GM18868 (cell line): Measurements from ENCODE around the gene CLDN5.

Experiments used
- ATAC-seq: cut with Tn5 transposase; IDR thresholded peaks from one replicate; pipeline ENCODE4 v1.9.1; 2021; ENCODE audit warnings: mild to moderate bottlenecking, moderate library complexity; ENCODE audit not compliant: unreplicated experiment

CLDN5 gene

DNA sequence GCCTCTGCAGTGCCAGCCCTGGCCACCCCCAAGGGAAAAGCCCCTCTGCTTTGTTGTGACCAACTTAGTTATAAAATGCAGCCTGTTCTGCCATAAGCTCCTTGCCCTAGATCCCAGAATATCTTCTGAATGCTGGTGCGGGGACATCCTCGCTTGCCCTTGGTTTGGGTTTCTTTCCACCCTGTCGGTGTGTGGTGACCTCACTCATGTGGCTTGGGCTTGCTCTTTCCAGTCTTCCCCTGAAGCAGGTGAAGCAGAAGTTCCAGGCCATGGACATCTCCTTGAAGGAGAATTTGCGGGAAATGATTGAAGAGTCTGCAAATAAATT lies 16.7 kb downstream of the CLDN5 start:
- no peak for ATAC-seq

DNA sequence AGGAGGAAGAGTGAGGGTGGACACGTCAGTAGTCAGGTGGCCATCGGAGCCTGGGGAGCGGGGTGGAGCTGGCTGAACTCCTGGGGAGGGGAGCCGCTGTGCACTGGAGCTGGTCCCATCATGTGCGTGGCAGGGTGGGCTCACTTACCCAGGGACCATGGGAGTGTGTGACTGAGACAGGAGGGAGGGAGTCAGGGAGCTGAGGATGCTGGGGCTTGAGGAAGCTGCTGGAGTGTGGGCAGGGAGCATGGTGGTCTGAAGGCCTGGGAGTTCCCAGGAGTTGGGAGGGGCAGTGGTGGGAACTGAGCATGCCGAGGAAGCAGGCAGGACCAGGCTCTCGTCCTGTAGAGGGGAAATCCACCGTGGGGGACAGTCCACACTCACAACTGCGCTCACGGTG lies 18.0 kb downstream of the CLDN5 start:
- ATAC-seq, result no peak

DNA sequence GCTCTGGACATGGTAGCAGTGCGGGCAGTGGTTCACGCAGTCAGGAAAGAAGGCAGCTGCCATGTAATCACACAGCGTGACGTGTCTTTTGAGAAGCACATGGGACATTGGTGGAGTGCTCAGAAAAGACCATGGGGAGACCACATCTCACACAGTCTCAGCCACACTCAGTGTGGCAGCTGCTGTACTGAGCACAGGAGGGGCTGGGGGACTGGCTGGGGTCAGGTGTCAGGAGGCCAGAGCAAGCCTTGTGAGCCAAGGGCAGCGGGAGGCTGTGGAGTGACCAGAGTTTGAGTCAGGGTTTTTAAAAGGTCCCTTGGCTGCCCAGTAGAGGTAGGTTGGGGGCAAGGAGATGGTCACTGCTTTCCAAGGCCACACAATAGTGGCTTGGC lies 18.5 kb downstream of the CLDN5 start:
- no peak for ATAC-seq

DNA sequence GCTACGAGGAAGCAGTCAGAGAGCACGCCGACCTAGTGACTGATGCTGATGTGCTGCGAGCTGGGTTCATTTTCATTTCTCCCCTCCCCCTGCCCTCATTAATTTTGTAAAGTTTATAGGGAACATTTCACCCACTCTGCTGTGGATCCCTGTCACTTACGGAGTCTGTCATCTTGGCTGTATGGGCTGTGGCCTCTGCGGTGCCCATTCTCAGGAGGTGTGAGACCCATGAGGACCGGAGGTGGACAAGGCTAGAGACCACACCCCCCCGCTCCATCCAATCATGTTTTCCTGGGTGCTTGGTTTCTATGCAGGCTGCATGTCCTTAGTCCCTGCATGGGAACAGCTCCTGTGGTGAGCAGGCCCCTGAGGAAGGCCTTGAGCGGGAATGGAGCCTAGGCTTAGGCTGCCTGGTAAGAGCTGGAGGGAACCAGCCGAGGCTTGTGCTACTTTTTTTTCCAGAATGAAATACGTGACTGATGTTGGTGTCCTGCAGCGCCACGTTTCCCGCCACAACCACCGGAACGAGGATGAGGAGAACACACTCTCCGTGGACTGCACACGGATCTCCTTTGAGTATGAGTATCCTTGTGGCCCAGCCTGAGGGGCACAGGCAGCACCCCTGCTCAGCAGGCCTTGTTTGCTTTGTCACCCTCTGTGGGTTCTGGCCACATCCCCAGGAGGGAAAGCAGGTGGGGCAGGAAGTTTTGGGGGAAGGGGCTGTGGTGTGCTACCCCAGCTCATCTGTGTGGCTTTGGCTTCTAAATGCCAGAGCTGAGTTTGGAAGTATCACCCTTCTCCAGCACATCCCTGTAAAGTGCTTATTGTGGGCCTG lies 19.1 kb downstream of the CLDN5 start:
- ATAC-seq, result no peak

DNA sequence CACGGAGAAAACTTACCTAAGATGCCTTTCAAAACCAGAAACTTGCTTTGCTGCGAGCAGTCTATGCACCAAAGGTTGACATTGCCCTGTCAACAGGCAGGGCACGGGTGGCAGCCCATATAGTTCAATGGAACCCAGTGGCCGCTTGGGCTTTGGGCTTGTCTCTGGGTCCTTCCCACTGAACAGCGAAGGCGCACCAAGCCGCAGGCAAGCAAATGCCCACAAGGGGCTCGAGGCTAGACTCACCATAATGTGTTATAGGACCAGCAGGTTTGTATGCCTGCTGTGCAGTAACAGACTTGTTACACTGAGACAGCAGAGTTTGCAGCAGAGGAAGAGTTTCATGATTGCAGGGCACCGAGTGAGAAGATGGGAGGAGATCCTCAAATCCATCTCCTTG lies 20.3 kb downstream of the CLDN5 start:
- no peak for ATAC-seq

DNA sequence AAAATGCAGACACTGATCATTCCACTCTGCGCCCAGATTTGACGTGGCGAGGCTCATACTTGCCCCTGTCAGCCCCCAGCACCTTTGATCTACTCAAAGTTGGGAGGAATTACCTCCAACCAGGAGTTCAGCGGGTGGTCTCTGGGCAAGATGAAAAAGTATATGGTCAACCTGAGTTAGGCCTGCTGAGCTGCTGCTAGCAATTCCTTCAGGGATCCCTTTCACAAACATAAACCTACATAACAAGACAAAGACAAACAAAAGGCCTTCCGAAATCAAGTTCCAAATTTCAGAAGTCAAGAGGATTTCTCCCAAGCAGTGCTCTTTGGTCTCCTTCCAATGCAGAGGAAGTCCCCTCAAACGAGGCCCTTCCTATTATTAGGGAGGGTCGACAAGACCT lies 20.8 kb downstream of the CLDN5 start:
- no peak for ATAC-seq

DNA sequence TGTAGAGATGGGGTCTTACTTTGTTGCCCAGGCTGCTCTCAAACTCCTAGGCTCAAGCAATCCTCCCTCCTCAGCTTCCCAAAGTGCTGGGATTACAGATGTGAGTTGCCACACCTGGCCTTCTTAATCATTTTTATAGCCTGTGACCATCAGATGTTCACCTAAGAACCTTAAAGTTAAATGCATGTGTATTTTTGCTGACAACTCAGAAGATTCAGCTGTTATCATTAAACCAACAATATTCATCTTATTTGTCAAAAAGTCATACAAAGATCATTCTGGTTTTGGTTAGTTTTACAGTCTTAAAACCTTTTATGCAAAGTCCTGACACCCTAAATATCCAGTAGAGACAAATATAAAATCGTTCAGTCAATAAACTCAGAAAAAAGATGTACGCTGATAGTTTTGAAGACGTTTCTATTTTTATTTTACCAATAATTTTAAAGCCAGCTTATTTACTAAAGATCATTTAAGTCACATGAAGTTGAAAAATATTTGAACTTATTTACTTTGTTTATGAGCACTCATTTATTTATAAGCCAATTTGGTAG lies 22.2 kb downstream of the CLDN5 start:
- ATAC-seq, result no peak

DNA sequence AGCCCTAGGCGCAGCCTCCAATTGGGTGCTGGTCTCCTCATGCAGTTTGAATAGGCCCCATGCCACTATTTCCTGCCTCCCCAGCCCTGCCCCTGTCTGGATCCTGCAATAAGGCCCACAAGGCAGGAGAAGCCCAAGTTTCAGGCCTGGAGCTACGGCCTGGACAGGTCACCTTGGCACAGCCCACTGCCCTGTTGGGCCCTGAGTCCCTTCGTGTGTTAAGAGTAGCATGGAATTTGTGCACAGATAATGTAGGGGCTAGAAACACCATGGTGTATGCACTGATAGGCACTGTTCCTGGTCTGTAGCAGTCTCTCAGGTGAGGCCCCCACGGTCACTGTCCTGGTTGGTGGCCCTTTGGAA lies 24.3 kb downstream of the CLDN5 start:
- no peak for ATAC-seq

DNA sequence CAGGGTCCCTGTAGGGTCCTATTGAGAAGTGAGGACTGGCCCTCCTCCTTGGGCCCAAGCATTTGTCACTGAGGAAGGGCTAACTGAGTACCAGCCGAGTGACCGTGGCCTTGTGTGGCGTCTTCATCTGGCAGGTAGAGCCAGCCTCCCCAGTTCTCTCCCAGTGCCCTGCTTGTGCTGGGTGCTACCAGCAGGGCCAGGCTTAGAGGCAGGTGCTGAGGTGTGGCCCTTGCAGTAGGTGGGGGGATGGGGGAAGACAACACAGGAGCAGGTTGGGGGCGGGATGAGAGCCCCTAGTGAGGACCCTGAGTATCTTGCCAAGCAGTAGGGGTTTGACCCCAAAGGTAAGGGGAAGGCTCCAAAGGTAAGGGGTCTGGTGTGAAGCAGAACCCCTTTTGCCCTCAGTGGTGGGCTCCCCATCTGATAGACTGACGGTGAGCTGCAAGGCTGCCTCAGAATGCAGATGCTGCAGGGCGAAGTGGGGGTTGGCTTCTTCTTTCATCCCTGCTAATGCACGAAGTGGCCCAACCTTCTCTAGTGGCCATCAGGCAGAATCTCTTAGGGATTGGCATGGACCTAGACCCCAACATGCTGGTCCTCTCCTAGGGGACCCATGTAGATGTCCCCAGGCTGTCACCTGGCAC lies 24.9 kb downstream of the CLDN5 start:
- no peak for ATAC-seq

DNA sequence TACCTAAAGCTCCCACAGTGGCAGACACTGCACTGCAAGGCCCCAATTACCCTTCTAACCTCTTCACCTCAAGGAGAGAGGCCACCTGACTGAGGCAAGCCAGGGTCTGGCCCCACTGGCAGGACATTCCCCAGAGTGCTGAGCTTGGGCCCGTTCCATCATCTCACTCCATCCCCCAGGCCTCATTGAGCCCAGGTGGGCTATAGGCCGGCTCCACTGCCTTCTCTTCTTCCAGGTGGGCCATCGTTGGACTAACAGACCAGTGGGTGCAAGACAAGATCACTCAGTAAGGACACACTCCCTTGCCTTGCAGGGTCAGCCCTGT lies 25.4 kb downstream of the CLDN5 start:
- ATAC-seq, result no peak

DNA sequence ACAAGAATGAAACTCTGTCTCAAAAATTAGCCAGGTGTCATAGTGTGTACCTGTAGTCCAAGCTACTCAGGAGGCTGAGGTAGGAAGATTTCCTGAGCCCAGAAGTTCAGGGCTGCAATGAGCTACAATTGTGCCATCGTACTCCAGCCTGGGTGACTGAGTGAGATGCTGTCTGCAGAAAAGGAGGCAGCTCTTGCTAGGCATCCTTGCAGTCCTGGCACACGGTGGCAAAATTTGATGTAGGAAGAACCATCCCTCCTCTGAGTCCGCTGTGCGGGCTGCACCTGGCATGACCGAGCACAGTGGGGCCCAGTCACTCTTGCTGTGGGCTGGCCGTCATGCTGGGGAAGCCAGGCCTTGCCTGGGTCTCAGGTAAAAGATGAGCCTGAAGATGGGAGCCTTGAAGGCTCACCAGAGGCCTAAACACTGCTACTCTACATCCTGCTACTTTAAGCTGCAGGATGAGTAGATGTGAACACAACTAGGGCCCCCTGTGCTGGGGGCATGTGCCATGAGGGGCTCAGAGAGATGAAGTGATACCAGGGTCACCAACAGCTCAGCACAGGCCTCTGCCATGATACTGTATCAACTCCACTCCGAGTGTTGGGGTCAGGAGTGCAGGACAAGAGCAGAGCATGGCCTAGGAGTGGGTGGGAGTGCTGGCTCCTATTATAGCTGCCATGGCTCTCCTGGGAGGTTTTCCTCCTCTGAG lies 25.9 kb downstream of the CLDN5 start:
- ATAC-seq, result no peak

DNA sequence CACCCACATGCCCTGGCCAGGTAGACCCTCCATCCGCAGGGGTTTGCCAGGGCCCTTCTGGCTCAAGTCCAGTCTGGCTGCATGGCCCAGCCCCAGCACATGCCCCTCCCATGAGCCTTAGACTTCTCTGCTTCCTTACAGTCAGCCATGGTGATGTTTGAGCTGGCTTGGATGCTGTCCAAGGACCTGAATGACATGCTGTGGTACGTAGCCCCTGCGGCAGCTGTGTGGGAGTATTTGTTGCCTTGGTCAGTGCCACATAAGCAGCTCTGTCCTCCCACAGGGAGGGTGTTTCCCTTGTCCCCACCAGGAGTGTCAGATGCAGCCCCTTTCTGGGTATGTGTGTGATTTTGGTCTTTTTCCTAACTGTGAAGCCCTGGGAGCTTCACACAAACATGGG lies 27.0 kb downstream of the CLDN5 start:
- no peak for ATAC-seq

DNA sequence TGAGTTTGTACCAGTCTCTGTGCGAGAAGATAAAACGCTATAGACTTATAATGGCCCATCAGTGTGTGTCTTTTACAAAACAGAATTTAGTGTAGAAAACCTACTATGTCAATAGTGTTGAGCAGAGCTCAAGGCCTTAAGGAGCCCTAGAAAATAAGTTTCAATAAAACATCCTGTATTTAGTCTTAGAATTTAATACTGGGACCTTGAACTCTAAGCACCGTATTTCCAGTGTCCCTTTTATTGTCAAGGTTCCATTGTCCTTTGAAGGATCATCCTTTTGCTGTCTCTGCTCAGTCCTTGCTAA lies 27.9 kb downstream of the CLDN5 start:
- ATAC-seq, result no peak

DNA sequence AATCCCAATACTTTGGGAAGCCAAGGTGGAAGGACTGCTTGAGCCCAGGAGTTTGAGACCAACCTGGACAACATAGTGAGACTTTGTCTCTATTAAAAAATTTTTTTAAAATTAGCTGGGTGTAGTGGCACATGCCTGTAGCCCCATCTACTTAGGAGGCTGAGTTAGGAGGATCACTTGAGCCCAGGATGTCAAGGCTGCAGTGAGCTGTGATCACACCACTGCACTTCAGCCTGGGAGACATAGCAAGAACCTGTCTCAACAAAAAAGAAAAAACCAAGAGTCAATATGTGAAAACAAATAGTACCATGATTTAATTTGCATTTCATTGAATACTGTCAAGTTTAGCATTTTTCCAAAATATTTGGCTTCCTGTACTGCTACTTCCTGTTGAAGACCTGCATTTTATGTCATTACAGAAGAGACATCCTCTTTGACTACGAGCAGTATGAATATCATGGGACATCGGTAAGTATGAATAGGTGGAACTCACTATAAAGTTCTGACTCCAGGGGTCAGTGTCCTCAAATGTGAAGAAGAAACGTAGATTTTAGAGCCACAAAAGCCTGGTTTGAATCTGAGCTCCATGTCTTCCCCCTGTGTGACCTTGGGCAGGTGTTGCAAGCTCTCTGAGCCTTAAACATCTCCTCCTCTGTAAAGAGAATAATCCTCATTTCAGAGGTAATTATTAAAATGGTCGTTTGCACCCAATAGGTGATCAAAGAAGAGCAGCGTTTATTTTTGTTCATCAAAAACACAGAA lies 28.5 kb downstream of the CLDN5 start:
- no peak for ATAC-seq

DNA sequence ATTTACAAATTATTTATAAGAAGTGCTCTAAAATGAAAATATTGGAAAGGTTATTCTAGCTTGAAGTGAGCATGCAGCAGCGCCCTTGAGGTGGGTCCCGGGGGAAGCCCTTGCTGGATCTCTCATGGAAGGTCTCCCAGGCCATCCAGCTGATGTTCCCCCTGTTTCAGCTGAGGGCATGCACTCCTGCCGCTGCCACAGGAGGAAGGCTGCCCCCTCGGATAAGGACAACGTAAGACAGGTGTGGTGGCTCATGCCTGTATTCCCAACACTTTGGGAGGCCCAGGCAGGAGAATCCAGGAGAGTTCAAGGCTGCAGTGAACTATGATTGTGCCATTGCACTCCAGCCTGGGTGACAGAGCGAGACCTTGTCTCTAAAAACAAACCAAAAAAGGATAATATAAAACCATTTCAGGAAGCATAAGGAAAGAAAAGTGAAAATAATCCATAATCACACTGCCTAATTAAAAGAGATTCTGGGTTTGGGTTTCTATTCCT lies 29.5 kb downstream of the CLDN5 start:
- no peak for ATAC-seq

DNA sequence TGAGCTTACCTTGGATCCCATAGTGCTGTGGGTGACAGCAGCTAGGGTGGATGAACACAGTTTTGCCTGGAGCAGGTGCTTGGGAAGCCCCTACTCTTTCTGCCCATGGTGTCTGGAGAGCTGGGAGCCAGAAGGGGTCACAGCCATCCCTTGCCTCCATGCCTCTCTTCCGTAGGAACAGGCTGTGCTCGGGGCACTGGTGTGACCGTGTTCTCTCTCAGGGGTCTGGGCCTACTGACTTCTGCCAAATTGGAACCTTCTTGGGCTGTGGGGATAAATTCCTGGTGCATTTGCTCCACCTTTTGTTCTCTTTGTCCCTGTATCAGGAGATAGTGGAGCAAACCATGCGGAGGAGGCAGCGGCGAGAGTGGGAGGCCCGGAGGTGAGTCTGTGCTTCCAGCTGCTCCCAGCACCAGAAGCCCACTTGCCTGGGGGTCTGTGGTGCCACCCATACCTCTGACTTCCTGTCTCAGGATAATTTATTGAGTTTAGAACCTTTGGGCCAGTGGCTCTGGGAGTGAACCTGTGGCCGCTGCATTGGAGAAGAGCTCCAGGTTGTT lies 30.1 kb downstream of the CLDN5 start:
- no peak for ATAC-seq

DNA sequence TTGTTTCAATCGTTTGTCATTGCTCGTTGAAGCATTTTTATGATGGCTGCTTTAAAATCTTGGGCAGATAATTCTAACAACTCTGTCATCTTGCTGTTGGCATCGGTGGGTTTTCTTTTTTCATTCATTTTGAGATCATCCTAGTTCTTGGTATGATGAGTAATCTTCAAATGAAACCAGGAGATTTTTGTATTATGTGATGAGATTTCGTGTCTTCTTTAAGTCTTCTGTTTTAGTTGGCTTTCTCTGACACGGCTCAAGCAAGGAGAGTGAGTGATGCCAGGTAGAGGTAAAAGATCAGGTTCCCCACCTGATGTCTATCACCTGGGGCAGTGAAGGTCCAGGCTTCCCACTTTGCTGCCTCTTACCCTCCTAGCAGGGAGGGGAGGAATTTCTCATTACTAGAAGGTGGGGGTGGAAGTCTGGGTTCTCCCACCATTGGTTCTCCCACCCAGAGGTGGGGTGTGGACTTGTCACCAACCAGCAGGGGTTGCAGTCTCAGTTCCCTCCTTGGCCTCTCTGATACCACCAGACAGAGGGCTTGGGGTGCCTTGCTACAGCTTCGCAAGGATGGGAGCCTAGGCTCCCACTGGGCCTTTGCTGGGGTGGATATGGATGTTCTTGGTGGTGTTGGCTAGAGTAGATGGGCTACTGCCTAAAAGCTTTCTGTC lies 31.6 kb downstream of the CLDN5 start:
- ATAC-seq, result no peak

DNA sequence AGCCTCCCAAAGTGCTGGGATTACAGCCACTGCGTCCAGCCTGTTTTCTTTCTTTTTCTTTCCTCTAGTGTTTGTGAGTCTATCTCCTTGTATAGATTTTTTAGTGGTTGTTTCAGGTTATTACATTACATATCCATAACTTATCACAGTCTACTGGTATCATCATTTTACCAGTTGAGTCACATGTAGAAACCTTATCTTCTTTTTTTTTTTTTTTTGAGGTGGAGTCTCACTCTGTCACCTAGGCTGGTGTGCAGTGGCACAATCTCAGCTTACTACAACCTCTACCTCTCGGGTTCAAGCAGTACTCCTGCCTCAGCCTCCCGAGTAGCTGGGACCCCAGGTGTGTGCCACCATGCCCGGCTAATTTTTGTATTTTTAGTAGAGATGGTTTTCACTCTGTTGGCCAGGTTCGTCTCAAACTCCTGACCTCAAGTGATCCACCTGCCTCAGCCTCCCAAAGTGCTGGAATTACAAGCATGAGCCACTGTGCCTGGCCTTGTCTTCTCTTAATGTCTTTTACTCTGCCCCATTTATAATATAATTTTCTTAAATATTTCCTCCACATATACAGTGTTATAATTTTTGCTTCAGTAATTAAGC lies 33.5 kb downstream of the CLDN5 start:
- ATAC-seq, result no peak

DNA sequence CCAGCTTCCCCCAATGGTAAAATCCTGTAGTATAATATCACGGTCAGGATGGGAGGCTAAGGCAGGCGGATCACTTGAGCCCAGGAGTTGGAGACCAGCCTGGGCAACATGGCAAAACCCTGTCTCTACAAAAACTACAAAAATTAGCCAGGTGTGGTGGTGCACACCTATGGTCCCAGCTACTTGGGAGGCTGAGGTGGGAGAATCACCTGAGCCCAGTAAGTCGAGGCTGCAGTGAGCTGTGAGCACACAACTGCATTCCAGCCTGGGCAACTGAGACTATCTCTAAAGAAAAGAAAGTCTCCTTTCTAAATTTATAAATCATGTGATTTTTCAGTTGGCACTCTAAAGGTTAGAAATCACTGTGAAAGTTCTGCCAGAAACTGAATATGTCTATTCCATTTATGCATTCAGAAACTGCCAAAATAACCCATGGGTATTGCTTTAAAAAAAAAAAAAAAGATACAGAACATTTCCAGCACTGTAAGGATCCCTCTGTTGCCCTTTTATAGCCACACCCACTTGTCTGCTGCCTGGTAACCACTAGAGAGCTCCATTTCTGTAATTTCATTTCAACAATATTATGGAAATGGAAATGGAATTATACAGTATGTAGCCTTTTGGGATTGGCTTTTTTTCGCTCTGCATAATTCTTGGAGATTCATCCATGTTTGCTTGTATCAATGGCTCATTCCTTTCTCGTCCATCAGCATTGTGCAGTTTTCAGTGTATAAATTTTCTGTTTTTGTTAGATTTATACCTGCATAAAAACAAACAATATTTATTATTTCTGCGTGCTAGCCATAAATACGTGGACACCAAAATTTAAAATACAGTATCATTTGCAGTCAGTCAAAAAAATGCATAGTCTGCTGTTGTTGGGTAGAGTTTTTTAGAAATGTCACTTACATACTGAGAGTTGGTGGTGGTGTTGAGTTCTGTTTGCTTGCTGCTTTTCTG lies 35.0 kb downstream of the CLDN5 start:
- no peak for ATAC-seq
